ENCODE results near the gene CNTNAP2.

GRCh38 chr7:148191391-148192065 is 2074.9 kb downstream of the CNTNAP2 start:
- TF ChIP-seq CTCF (IDR thresholded peaks at IDR 0.05), result no peak
- no peak for TF ChIP-seq POLR2A (IDR thresholded peaks at IDR 0.05)

All from heart left ventricle (tissue), 13 donors.